DND-41 (cell line): ENCODE measurements around the gene SMCO3.
A peak's percentile ranks its signal among the peaks of the same experiment; 100 is the strongest.

ENCODE experiments used
- ATAC-seq: fragments of 200-7000 bp; cut with Tn5 transposase; 3 replicates; pipeline ENCODE4 v1.9.1; 2021; ENCODE audit warnings: low read depth; ENCODE audit not compliant: insufficient read depth
- DNase-seq: peaks from one replicate; pipeline ENCODE4 v3.0.0-alpha.2; 2020
- H2AFZ ChIP-seq: 2 replicates; pipeline ENCODE4 v1.6.0; 2012; ENCODE audit warnings: low read depth, low read length
- H3K27ac ChIP-seq: 2 replicates; pipeline ENCODE4 v1.5.1; 2012; ENCODE audit warnings: low read length, inconsistent platforms
- H3K27me3 ChIP-seq: fragments of 200-600 bp; sonication (generic); 2 replicates; pipeline ENCODE4 v1.6.0; 2012; ENCODE audit warnings: low read length, mild to moderate bottlenecking, inconsistent platforms; ENCODE audit not compliant: insufficient read depth, poor library complexity
- H3K36me3 ChIP-seq: 2 replicates; pipeline ENCODE4 v1.5.1; 2012; ENCODE audit warnings: low read length, inconsistent platforms; ENCODE audit not compliant: insufficient read depth
- H3K4me1 ChIP-seq: 2 replicates; pipeline ENCODE4 v1.5.1; 2012; ENCODE audit warnings: mild to moderate bottlenecking, low read length; ENCODE audit not compliant: insufficient read depth
- H3K4me2 ChIP-seq: 2 replicates; pipeline ENCODE4 v1.6.0; 2012; ENCODE audit warnings: mild to moderate bottlenecking, moderate library complexity, low read length, inconsistent platforms; ENCODE audit not compliant: insufficient read depth
- H3K4me3 ChIP-seq, 2 experiments: fragments of 200-600 bp in 1 of 2; shearing (Covaris generic) in 1 of 2; 2 replicates each; pipeline ENCODE4 v1.5.1; 2012 to 2016; ENCODE audit warnings: inconsistent platforms in 2 of 2, low read length in 2 of 2, mild to moderate bottlenecking in 2 of 2, low read depth in 1 of 2, moderate library complexity in 1 of 2
- H3K79me2 ChIP-seq: 2 replicates; pipeline ENCODE4 v1.6.0; 2012; ENCODE audit warnings: low read length, inconsistent platforms; ENCODE audit not compliant: insufficient read depth
- H3K9ac ChIP-seq: 2 replicates; pipeline ENCODE4 v1.6.0; 2012; ENCODE audit warnings: low read depth, mild to moderate bottlenecking, inconsistent platforms, low read length, moderate library complexity
- H3K9me3 ChIP-seq: 2 replicates; pipeline ENCODE4 v1.5.1; 2012; ENCODE audit warnings: low read length, moderate library complexity, mild to moderate bottlenecking, inconsistent platforms; ENCODE audit not compliant: insufficient read depth, severe bottlenecking
- H4K20me1 ChIP-seq: 2 replicates; pipeline ENCODE4 v1.6.0; 2012; ENCODE audit warnings: low read length; ENCODE audit not compliant: insufficient read depth
- EZH2 ChIP-seq: IDR thresholded peaks from 3 replicates; pipeline ENCODE4 v1.6.1; 2012; ENCODE audit warnings: borderline replicate concordance, low read depth, mild to moderate bottlenecking, moderate library complexity, low read length, inconsistent platforms; ENCODE audit not compliant: severe bottlenecking
- TF ChIP-seq, protein P1 (sequence below): IDR thresholded peaks from 2 replicates; pipeline ENCODE4 v1.5.1; 2012; ENCODE audit warnings: borderline replicate concordance, low read length, moderate library complexity, mild to moderate bottlenecking; ENCODE audit not compliant: poor library complexity, severe bottlenecking; ENCODE audit errors: extremely low read depth

SMCO3 gene

DNA sequence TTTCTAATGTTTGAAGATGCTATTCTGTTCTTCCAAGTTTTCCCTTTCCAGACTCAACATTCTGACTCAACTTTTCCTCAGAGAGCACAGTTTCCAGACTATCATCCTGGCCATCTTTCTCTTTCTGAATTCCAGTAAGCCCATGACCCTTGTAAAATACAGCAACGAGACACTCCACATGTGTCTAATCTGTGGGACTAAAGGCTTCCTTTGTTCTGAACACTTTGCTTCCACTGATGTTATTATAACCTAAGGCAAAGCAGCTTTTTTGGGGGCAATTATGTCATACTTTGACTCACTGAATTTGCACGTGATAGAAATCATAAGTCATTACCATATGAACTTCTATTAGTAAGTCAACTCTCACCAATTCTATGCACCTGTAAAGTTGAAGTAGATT, 35.7 kb upstream of the SMCO3 start:
- DNase-seq (no peak), ATAC-seq (no peak)
- no peaks in the 10 kb centered on the region for H3K36me3 ChIP-seq
- no peaks in the 10 kb centered on the region for H3K79me2 ChIP-seq
- H4K20me1 ChIP-seq, result no peaks in the 10 kb centered on the region
- H3K4me2 ChIP-seq, result no peak overlapping the region
- H3K27ac ChIP-seq, result no peak overlapping the region
- no peaks in the 10 kb centered on the region for H3K9me3 ChIP-seq
- TF ChIP-seq, protein P1, sequence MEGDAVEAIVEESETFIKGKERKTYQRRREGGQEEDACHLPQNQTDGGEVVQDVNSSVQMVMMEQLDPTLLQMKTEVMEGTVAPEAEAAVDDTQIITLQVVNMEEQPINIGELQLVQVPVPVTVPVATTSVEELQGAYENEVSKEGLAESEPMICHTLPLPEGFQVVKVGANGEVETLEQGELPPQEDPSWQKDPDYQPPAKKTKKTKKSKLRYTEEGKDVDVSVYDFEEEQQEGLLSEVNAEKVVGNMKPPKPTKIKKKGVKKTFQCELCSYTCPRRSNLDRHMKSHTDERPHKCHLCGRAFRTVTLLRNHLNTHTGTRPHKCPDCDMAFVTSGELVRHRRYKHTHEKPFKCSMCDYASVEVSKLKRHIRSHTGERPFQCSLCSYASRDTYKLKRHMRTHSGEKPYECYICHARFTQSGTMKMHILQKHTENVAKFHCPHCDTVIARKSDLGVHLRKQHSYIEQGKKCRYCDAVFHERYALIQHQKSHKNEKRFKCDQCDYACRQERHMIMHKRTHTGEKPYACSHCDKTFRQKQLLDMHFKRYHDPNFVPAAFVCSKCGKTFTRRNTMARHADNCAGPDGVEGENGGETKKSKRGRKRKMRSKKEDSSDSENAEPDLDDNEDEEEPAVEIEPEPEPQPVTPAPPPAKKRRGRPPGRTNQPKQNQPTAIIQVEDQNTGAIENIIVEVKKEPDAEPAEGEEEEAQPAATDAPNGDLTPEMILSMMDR, result no peak
- no peak for TF ChIP-seq EZH2
- peaks cover 11% of the 10 kb centered on the region for H3K4me1 ChIP-seq
- H2AFZ ChIP-seq, result no peak overlapping the region
- H3K4me3 ChIP-seq, result no peak overlapping the region
- H3K9ac ChIP-seq, result no peak overlapping the region
- H3K27me3 ChIP-seq, result no peaks in the 10 kb centered on the region

DNA sequence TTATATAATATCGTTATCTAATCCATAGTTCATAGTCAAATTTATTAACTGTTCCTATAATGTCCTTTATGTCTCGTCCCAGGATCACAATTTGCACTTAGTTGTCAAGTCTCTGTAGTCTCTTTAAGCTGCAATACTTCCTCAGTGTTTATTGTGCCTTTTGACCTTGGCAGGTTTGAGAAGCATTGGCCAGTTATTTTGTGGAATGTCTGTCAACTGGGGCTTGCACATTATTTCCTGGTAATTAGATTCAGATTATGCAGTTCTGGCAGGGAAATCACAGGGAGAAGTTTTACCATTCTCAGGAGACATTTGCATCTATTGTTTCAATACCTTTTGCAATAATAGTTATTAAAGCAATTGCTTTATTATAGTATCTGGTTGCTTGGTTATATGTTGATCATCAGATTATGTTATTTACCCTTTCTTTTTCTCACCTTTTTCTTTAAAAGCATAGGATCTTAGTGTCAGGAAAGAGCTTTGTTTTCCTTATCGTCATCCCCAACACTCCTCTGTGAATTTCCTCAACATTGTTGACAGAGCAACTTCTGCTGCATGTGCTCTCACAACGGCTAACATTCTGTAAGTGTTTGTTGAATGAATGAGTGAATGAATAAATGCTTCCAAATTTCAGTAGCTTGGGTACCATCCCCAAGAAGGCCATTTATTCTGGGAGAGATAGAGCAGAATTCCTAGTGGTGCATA, 33.0 kb upstream of the SMCO3 start:
- Histone ChIP-seq H3K79me2 (no peaks in the 10 kb centered on the region), H3K9ac (no peak overlapping the region), H3K4me3 (no peak overlapping the region), H2AFZ (no peak overlapping the region), H3K27me3 (no peaks in the 10 kb centered on the region), H4K20me1 (no peaks in the 10 kb centered on the region), H3K9me3 (no peaks in the 10 kb centered on the region), H3K36me3 (no peaks in the 10 kb centered on the region), H3K4me1 (peaks cover 11% of the 10 kb centered on the region), H3K27ac (no peak overlapping the region), H3K4me2 (no peak overlapping the region)
- DNase-seq (no peak), ATAC-seq (no peak)
- no peak for TF ChIP-seq EZH2
- TF ChIP-seq, protein P1, result no peak

DNA sequence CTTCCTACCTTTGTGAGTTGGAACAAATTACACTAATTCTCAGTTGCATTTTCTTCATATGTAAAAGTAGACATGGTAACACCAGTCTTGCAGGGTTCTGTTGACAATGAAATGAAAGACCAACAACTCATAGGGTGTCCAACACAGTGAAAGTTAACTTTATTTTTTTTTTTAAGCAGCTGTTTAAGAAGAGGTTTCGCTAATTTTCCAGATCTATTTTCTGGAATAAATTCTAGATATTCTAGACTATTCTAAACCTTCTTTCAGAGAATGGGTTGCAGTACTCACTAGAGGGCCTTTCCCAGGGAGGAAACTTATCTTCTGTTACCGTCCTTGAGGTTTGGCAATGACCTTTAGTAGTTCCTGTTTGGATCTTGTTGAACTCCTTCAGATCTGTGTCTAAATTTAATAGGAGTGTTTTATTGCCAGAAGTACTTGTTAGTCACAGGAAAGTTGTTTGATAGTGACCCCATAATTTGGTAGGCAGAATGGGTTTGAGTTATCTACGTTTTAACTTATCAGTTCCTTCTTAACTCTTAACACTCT, 32.1 kb upstream of the SMCO3 start:
- Histone ChIP-seq H3K4me1 (peaks cover 11% of the 10 kb centered on the region), H3K27me3 (no peaks in the 10 kb centered on the region), H3K36me3 (no peaks in the 10 kb centered on the region), H3K4me2 (no peak overlapping the region), H3K27ac (no peak overlapping the region), H2AFZ (peak overlapping the region; percentile 52; the same call in 1 of the 2 replicates), H3K9ac (no peak overlapping the region), H3K4me3 (no peak overlapping the region), H3K79me2 (no peaks in the 10 kb centered on the region), H3K9me3 (no peaks in the 10 kb centered on the region), H4K20me1 (no peaks in the 10 kb centered on the region)
- ATAC-seq, result no peak
- no peak for DNase-seq
- TF ChIP-seq, protein P1, result no peak
- TF ChIP-seq EZH2, result no peak
